ENCODE data around the gene PTPRM.

- TF ChIP-seq CTCF (optimal IDR thresholded peaks at IDR 0.05 in 1 of 3, IDR thresholded peaks at IDR 0.05 in 1 of 3, conservative IDR thresholded peaks at IDR 0.05 in 1 of 3; ENCODE audit: extremely low read depth in 1 of 3, insufficient read depth in 2 of 3, low read length in 3 of 3) (no peak), EZH2 (IDR thresholded peaks at IDR 0.05; ENCODE audit: low read length) (no peak)
Observed at GRCh38 chr18:7856116-7856515, 289.0 kb downstream of the PTPRM start.
